ENCODE results near the gene SETD6. TPM values are rescaled to one million over a fixed set of nuclear protein-coding genes. Genes with fewer than 3 reads are reported as not detected.

SETD6 gene
- total RNA-seq (23.0 and 47.6 TPM in 2 replicates), polyA plus RNA-seq (23.8 and 32.9 TPM in 2 replicates)

GRCh38 chr16:58515125-58515870 lies at the start of gene SETD6:
SETD6 (plus strand) TSS chr16:58515517; CDS start chr16:58515538, 21 bp downstream.
- DNase-seq (ENCODE audit: low read depth in 1 of 2, low spot score in 1 of 2): peak; percentile 92 to 94
- Histone ChIP-seq H3K27ac (peak within 1 kb of the TSS; percentile 90), H3K4me3 (peak within 1 kb of the TSS; percentile 54), H3K9me3 (ENCODE audit: low read depth) (no peaks in the 10 kb centered on the region), H3K4me1 (ENCODE audit: low read depth) (no peaks in the 10 kb centered on the region), H3K36me3 (peaks cover 36% of the 10 kb centered on the region), H3K27me3 (no peaks in the 10 kb centered on the region)
- peak; percentile 22 for TF ChIP-seq CTCF (IDR thresholded peaks at IDR 0.05; ENCODE audit: low read depth, low read length)

- Histone ChIP-seq H3K4me1 (ENCODE audit: low read depth) (peaks cover 10% of the 10 kb centered on the region), H3K36me3 (no peaks in the 10 kb centered on the region), H3K27ac (no peak overlapping the region), H3K4me3 (no peak overlapping the region), H3K27me3 (peaks cover 34% of the 10 kb centered on the region), H3K9me3 (ENCODE audit: low read depth) (no peaks in the 10 kb centered on the region)
- no peak for TF ChIP-seq CTCF (IDR thresholded peaks at IDR 0.05; ENCODE audit: low read depth, low read length)
- DNase-seq (ENCODE audit: low read depth in 1 of 2, low spot score in 1 of 2): no peak
Measured at GRCh38 chr16:58465817-58466216, 49.5 kb upstream of the SETD6 start.

- peaks cover 34% of the 10 kb centered on the region for H3K27me3 ChIP-seq
- H3K27ac ChIP-seq: no peak overlapping the region
- DNase-seq (ENCODE audit: low read depth in 1 of 2, low spot score in 1 of 2): no peak
- H3K9me3 ChIP-seq (ENCODE audit: low read depth): no peaks in the 10 kb centered on the region
- peaks cover 10% of the 10 kb centered on the region for H3K4me1 ChIP-seq (ENCODE audit: low read depth)
- H3K36me3 ChIP-seq: no peaks in the 10 kb centered on the region
- H3K4me3 ChIP-seq: no peak overlapping the region
- TF ChIP-seq CTCF (IDR thresholded peaks at IDR 0.05; ENCODE audit: low read depth, low read length): no peak
Measured at GRCh38 chr16:58466396-58466795, 48.9 kb upstream of the SETD6 start.

- no peaks in the 10 kb centered on the region for H3K4me1 ChIP-seq (ENCODE audit: low read depth)
- H3K9me3 ChIP-seq (ENCODE audit: low read depth): no peaks in the 10 kb centered on the region
- TF ChIP-seq CTCF (IDR thresholded peaks at IDR 0.05; ENCODE audit: low read depth, low read length): no peak
- no peak overlapping the region for H3K4me3 ChIP-seq
- no peaks in the 10 kb centered on the region for H3K36me3 ChIP-seq
- H3K27me3 ChIP-seq: peaks cover 33% of the 10 kb centered on the region
- no peak overlapping the region for H3K27ac ChIP-seq
- no peak for DNase-seq (ENCODE audit: low read depth in 1 of 2, low spot score in 1 of 2)
Measured at GRCh38 chr16:58467905-58468304, 47.4 kb upstream of the SETD6 start.

- Histone ChIP-seq H3K27ac (no peak overlapping the region), H3K27me3 (no peaks in the 10 kb centered on the region), H3K4me3 (no peak overlapping the region), H3K4me1 (ENCODE audit: low read depth) (no peaks in the 10 kb centered on the region), H3K9me3 (ENCODE audit: low read depth) (no peaks in the 10 kb centered on the region), H3K36me3 (no peaks in the 10 kb centered on the region)
- DNase-seq (ENCODE audit: low read depth in 1 of 2, low spot score in 1 of 2): no peak
- TF ChIP-seq CTCF (IDR thresholded peaks at IDR 0.05; ENCODE audit: low read depth, low read length): no peak
Measured at GRCh38 chr16:58471209-58471975, 43.9 kb upstream of the SETD6 start.
